ENCODE results near the gene S100A5.

The S100A5 gene

GRCh38 chr1:153545067-153546055, 4.6 kb upstream of the S100A5 start, which contains the start of gene S100A4:
Gene S100A4, minus strand, starts transcription at chr1:153545806. Its CDS starts 1,012 bp downstream, at chr1:153544794.
- peaks cover 9% of the 10 kb centered on the region for H3K27me3 Mint-ChIP-seq
- peak within 1 kb of the TSS; percentile 93 for H3K27ac Mint-ChIP-seq
- no peaks in the 10 kb centered on the region for H3K9me3 Mint-ChIP-seq
- peaks cover 60% of the 10 kb centered on the region for H3K4me1 Mint-ChIP-seq
- peaks cover 5% of the 10 kb centered on the region for H3K36me3 Mint-ChIP-seq
- ATAC-seq, result peak; percentile 86
- H3K4me3 Mint-ChIP-seq, result peak within 1 kb of the TSS; percentile 83

GRCh38 chr1:153544453-153545066, 3.8 kb upstream of the S100A5 start:
- Mint-ChIP-seq H3K36me3 (peaks cover 5% of the 10 kb centered on the region), H3K4me3 (peak overlapping the region; percentile 83), H3K9me3 (no peaks in the 10 kb centered on the region), H3K27me3 (peaks cover 1% of the 10 kb centered on the region), H3K4me1 (peaks cover 67% of the 10 kb centered on the region), H3K27ac (peak overlapping the region; percentile 93)
- ATAC-seq, result no peak

DNA sequence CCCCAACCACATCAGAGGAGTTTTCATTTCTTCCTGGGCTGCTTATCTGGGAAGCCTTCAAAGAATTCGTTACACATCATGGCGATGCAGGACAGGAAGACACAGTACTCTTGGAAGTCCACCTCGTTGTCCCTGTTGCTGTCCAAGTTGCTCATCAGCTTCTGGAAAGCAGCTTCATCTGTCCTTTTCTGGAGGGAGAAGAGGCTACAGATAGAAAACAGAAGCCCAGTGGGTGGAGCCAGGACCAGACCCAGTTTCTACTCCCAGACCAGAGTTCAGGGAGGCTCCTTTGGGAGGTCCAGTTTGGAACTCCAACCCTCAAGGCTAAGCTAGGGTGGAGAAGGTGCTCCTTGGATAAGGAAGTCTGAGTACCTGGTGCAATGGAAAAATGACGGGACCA, 3.0 kb upstream of the S100A5 start:
- Mint-ChIP-seq H3K9me3 (no peaks in the 10 kb centered on the region), H3K4me1 (peaks cover 61% of the 10 kb centered on the region), H3K27me3 (no peaks in the 10 kb centered on the region), H3K36me3 (peaks cover 5% of the 10 kb centered on the region), H3K4me3 (no peak overlapping the region), H3K27ac (peak overlapping the region; percentile 93)
- no peak for ATAC-seq

- no peaks in the 10 kb centered on the region for H3K27me3 Mint-ChIP-seq
- H3K27ac Mint-ChIP-seq, result peak overlapping the region; percentile 93
- peaks cover 57% of the 10 kb centered on the region for H3K4me1 Mint-ChIP-seq
- no peak overlapping the region for H3K4me3 Mint-ChIP-seq
- H3K9me3 Mint-ChIP-seq, result no peaks in the 10 kb centered on the region
- ATAC-seq, result no peak
- peaks cover 5% of the 10 kb centered on the region for H3K36me3 Mint-ChIP-seq
These were observed 2.4 kb upstream of the S100A5 start for GRCh38 chr1:153542956-153543711.

GRCh38 chr1:153541641-153542590, 1.2 kb upstream of the S100A5 start:
- ATAC-seq, result no peak

GRCh38 chr1:153539395-153540093, 1.2 kb downstream of the S100A5 start:
- Mint-ChIP-seq H3K4me3 (no peak overlapping the region), H3K27me3 (no peaks in the 10 kb centered on the region), H3K4me1 (peaks cover 48% of the 10 kb centered on the region), H3K36me3 (no peaks in the 10 kb centered on the region), H3K9me3 (no peaks in the 10 kb centered on the region), H3K27ac (peak overlapping the region; percentile 87)
- no peak for ATAC-seq

More at GRCh38 chr1:153541641-153542590, 1.2 kb upstream of the S100A5 start:
- Mint-ChIP-seq H3K27me3 (no peaks in the 10 kb centered on the region), H3K4me3 (no peak overlapping the region), H3K9me3 (no peaks in the 10 kb centered on the region), H3K27ac (peak overlapping the region; percentile 87), H3K36me3 (peaks cover 5% of the 10 kb centered on the region), H3K4me1 (peaks cover 54% of the 10 kb centered on the region)

GRCh38 chr1:153538315-153538821, 2.4 kb downstream of the S100A5 start:
- H3K36me3 Mint-ChIP-seq, result peaks cover 6% of the 10 kb centered on the region
- H3K27ac Mint-ChIP-seq, result no peak overlapping the region

GRCh38 chr1:153537376-153537730, 3.4 kb downstream of the S100A5 start:
- H3K9me3 Mint-ChIP-seq, result no peaks in the 10 kb centered on the region
- no peak for ATAC-seq
- H3K4me3 Mint-ChIP-seq, result no peak overlapping the region
- no peaks in the 10 kb centered on the region for H3K27me3 Mint-ChIP-seq
- H3K36me3 Mint-ChIP-seq, result peaks cover 6% of the 10 kb centered on the region
- peaks cover 69% of the 10 kb centered on the region for H3K4me1 Mint-ChIP-seq
- H3K27ac Mint-ChIP-seq, result no peak overlapping the region

More at GRCh38 chr1:153538315-153538821, 2.4 kb downstream of the S100A5 start:
- Mint-ChIP-seq H3K9me3 (no peaks in the 10 kb centered on the region), H3K27me3 (no peaks in the 10 kb centered on the region), H3K4me1 (peaks cover 59% of the 10 kb centered on the region), H3K4me3 (no peak overlapping the region)
- no peak for ATAC-seq

DNA sequence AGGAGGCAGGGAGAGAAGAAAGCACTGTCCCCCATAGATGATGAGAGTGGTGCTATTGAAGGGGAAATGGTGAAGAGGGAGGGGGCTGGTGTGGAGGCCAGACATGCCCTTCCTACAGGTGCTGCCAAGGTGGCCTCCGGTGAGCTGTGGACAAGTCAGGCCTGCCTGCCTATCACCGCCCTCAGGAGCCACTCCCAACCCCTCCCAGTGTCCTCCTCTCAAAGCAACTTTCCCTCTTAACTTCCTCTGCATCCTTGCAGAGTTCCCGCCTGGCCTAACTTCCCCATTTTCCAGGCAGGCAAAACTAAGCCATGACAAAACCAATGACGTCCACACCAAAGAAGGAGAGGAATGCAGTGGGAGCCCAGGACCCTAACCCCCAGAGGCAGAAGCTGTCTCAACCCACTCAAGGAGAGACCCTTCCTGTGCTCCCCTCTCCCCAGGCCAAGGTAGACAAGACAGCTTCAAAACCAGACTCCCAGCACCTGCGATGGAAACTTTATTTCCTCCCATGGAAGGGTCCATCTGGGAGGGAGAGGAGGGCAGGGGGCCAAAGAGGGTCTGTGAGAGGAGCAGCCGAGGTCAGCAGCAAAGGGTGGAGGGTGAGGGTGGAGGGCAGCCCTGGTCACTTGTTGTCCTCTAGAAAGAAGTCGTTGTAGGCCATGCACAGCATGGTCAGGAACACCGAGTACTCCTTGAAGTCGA, 3.9 kb downstream of the S100A5 start:
- no peaks in the 10 kb centered on the region for H3K9me3 Mint-ChIP-seq
- peak overlapping the region; percentile 95 for H3K27ac Mint-ChIP-seq
- ATAC-seq, result no peak
- peak overlapping the region; percentile 85 for H3K4me3 Mint-ChIP-seq
- H3K4me1 Mint-ChIP-seq, result peaks cover 69% of the 10 kb centered on the region
- H3K36me3 Mint-ChIP-seq, result peaks cover 6% of the 10 kb centered on the region
- H3K27me3 Mint-ChIP-seq, result no peaks in the 10 kb centered on the region

GRCh38 chr1:153536012-153536670, 4.6 kb downstream of the S100A5 start:
- H3K36me3 Mint-ChIP-seq, result peaks cover 6% of the 10 kb centered on the region
- H3K27me3 Mint-ChIP-seq, result no peaks in the 10 kb centered on the region
- H3K27ac Mint-ChIP-seq, result peak overlapping the region; percentile 95
- H3K4me1 Mint-ChIP-seq, result peaks cover 62% of the 10 kb centered on the region
- ATAC-seq, result peak; percentile 88
- no peaks in the 10 kb centered on the region for H3K9me3 Mint-ChIP-seq
- peak overlapping the region; percentile 85 for H3K4me3 Mint-ChIP-seq

- Mint-ChIP-seq H3K4me3 (peak within 1 kb of the TSS; percentile 85), H3K36me3 (peaks cover 6% of the 10 kb centered on the region), H3K27ac (peak within 1 kb of the TSS; percentile 95), H3K4me1 (peaks cover 55% of the 10 kb centered on the region), H3K9me3 (no peaks in the 10 kb centered on the region), H3K27me3 (no peaks in the 10 kb centered on the region)
- peak; percentile 68 for ATAC-seq
These were observed 5.3 kb downstream of the S100A5 start, which contains the start of gene S100A6 for GRCh38 chr1:153535242-153536011. Gene S100A6, minus strand, starts transcription at chr1:153535991. Its CDS starts 652 bp downstream, at chr1:153535339.

- Mint-ChIP-seq H3K27ac (peak overlapping the region; percentile 95), H3K4me3 (peak overlapping the region; percentile 85), H3K4me1 (peaks cover 50% of the 10 kb centered on the region)
These were observed 5.9 kb downstream of the S100A5 start for GRCh38 chr1:153534925-153535241.

More at GRCh38 chr1:153534925-153535241, 5.9 kb downstream of the S100A5 start:
- Mint-ChIP-seq H3K36me3 (peaks cover 6% of the 10 kb centered on the region), H3K27me3 (no peaks in the 10 kb centered on the region), H3K9me3 (no peaks in the 10 kb centered on the region)
- ATAC-seq, result no peak

Measured in stimulated activated memory B cell treated with anti-CD40 and anti-IgM and Interleukin-4, amounts not matched to agents 10 μg/mL and 1 μg/mL and 100 μg/mL, for 72 hours (primary cell).